HG03135 (cell line): ENCODE data around the gene TLDC2.
"Not testable (repeated sequence)": the region's sequence is repeated elsewhere in the genome, so short reads cannot be mapped to it uniquely, and the experiment has no call there.

Experiments used
- ATAC-seq: cut with Tn5 transposase; IDR thresholded peaks from one replicate; pipeline ENCODE4 v1.9.1; 2021; ENCODE audit warnings: mild to moderate bottlenecking, moderate library complexity; ENCODE audit not compliant: unreplicated experiment

TLDC2 gene

DNA sequence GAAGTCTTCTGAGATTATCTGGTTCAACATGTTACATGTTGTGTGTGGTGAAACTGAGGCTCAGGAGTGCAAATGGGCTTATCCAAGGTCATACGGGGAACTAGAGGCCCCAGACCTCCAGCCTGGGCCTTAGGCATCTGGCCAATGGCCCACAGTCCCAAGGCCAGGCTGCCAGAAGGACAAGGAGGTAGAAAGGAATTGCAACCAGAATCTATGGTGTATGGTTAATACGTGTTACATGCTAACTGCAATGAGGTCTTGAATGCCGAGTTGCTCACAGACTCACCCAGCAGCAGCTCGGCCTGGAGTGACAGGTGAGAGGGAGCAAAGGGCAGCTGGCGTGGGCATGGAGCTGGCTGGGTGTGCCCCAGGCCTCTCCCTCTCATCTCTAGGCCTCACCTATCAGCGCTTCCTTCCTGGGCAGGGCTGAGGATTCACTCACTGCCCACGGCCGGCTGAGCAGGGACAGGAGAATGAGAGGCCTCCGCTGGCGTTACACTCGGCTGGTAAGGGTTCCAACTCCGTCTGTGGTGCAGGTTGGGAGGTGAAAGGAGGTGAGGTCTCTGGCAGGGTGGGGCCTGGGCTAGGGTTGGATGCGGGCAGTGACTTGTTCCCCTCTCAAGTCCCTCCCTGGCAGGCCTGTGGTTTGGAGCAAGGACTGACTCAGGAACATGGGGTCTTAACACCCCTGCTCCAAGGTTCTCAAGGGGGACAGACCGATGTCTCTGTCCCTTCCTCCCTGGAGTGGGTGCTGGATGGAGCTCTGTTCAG is at the start of gene TLDC2:
TSS of gene TLDC2 (plus strand) at position 437 of the 771 bp plus-strand sequence. CDS start at position 474, 37 bp downstream.
- ATAC-seq = no peak

DNA sequence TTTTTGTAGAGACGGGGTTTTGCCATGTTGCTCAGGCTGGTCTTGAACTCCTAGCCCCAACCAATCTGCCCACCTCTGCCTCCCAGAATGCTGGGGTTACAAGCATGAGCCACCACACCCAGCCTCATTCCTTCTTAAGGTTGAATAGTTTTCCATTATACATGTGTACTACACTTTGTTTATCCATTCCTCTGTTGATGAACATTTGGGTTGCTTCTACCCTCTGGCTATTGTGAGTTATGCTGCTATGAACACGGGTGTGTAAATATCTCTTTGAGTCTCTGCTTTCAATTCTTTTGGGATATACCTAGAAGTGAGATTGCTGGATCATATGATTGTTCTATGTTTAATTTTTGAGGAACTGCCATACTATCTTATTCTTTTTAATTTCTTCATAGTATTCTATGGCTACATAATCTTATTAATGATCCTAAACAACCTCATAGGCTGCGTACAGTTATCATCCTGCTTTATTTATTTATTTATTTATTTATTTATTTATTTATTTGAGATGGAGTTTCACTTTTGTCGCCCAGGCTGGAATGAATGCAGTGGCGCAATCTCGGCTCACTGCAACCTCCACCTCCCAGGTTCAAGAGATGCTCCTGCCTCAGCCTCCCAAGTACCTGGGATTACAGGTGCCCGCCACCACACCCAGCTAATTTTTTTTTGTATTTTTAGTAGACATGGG is 49.2 kb upstream of the TLDC2 start:
- ATAC-seq = no peak

DNA sequence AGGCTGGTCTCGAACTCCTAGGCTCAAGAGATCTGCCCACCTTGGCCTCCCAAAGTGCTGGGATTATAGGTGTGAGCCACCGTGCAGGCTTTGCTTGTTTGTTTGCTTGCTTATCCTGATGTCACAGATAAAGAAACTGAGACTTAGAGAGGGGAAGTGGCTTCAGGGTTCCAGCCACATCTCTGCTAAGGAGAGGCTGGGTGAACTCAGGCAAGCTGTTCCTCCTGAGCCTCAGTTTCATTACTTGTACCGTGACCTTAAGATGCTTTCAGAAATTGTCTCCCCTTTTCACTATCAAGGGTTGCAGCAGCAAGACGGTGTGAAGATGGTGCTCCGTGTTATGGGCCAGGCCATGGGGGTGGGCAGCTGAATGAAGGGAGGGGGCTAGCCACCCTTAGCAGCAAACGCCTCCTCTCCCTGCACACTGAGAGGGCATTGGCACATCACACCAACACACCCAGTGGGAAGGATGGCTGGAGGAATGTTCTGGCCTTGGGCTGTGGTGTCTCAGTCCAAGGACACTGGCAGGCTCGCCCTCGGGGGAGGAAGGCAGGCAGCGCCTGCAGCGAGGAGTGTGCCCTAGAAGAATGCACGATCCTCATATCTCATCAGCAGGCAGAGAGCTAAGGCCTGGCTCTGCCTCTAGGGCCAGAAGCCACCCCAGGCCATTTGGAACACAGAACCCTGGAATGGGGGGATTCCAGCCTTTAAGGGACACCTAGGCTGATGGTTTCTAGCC is 48.2 kb upstream of the TLDC2 start:
- ATAC-seq = peak; percentile 79

DNA sequence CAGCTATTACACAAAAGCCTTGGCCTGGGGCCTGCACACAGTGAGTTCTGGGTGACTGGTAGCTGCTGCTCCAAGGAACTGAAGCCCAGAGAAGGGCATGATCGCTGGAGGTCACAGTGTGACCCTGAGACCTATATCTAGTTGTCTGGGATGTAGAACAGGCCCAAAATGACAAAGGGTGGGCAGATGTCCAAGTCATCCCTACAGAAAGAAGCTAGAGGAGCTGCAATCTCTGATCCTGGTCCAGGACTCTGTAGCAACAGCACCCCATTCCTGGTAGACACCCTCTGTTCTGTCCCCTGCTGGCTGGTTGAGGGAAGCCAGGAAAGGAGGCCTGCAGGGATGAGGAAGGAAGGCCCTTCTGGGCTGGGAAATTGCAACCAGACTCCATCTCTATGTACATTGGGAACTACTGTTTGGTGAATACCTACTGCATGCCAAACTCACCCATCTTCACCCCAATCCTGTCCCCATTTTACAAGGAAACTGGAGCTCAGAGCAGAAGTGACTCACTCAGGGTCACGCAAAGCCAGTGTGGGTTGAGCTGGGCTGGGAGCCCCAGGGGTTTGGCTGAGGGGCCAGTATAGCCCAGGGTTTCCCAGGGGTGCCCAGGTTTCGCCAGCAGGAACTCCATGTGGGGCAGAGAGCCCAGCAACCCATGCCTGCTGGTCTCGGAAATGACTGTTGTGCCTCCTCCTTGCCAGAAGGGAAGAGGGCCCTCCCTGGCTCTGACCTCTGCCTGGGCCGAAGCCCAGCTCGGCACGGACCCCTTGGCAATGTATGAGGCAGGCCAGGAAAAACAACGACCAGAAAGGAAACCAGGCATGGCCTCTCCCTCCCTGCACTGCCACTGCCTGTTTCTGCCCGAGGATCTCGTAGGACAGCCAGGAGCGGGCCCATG is 44.9 kb upstream of the TLDC2 start:
- ATAC-seq = no peak

DNA sequence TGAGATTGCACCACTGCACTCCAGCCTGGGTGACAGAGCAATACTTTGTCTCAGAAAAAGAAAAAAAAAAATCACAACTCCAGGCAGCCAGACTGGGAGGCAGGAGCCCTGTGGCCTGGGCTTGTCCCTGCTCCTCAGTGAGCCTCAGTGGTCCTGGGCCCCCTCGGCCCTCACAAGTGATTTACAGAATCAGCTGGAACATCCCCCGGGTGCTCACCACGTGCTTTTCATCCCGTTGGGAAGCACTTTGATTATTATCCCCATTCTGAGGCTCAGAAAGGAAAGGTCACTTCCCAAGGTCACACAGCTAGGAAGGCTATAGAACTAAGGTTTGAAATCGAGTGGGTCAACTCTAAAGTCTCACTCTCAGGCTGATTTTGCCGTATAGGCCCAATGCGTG is 43.1 kb upstream of the TLDC2 start:
- no peak for ATAC-seq

DNA sequence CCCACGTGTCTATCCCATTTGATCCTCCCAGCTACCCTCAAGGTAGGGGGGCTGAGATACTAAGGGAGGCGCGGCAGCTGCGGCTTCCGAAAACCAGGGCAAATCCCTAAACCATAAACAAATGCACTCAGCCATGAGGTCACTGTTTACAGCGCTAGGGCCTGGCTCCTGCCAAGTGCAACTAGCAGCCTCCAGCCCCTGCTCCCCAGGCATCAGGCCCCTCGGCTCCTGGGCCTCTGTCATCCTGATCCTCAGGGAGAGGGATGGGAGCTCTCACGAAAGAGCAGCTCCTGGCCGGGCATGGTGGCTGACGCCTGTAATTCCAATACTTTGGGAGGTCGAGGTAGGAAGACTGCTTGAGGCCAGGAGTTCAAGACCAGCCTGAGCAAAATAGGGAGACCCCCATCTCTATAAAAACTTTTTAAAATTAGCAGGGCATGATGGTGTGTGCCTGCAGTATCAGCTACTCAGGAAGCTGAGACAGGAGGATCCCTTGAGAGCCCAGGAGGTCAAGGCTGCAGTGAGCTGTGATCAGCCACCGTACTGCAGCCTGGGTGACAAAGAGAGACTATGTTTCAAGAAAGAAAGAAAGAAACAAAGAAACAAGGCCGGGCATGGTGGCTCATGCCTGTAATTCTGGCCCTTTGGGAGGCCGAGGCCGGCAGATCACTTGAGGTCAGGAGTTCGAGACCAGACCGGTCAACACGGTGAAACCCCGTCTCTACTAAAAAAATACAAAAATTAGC is 42.5 kb upstream of the TLDC2 start:
- ATAC-seq = no peak

DNA sequence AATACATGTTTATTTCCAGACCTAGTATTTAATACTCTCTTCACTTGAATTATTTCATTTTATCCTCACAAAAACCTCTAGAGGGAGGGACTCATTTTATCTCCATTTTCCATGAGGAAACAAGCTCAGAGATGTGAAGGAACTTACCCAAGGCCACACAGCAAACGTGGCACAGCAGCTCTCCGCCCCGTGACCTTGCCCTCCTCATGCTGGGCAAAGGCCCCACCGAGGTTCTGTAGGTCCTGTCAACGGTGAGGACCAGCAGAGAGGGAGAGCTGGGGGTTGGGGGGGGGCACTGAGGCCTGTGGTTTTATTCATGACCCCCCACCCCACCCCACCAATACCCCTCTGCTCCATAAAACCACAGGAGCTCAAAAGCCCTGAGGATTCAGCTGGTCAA is 40.9 kb upstream of the TLDC2 start:
- ATAC-seq = no peak

DNA sequence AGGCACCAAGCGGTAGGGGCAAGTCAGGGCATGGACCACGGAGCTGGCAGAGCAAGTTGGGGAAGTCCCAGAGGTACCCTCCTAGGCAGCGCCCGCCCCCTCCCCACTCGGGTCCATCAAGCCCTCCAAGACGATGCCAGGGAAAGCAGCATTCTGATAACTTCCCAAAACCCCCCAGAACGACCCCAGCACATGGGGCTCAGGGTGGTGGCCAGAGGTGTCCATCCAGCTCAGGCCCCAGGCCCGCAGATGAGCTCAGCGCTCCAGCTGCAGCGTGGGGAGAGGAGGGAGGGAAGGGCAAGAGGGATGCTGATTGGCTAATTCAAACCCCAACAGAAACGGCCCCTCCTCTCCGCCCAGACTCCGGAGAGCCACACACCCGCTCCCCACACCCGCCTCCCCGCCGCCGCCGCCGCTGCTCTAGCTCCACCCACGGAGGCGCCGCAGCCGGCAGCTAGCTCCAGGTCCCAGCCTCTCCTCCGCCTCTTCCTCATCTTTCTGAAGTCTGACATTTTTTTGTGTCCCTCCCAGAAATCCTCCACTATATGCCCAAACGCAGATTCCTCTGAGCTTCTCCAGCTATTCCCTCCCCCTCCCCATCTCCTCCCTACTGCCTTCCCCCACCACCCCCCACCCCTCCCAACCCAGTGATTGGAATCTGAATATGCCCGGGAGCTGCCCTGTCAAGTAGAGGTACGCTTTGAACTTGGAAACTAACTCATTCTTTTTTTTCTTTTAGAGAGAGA is 40.3 kb upstream of the TLDC2 start:
- ATAC-seq = peak; percentile 84

DNA sequence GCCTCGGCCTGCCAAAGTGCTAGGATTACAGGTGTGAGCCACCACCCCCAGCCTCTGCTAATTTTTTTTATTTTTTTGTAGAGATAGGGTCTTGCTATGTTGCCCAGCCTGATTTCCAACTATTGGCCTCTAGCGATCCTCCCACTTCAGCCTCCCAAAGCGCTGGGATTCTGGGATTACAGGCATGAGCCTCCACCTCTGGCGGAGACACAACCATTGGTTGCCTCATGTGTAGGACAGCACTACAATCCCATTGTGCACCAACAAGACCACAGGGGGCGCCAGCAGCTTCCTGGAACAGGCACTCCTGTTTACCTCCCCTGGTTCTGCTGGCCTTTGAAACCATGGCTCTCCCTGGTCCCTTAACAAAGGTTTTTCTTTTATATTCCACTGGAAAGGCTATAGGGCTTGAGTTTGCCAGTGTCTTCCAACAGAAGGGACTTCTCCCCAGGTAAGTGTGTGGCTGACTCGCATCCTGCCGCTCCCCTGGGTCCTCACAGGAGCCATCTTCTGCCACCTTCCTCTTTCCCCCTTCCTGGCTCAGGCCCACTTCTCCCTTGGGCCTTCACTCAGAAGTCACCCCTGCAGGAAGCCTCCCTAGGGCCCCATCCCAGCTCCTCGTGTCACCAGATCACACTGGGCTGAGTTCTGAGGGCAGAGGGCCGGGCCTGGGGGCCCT is 39.2 kb upstream of the TLDC2 start:
- no peak for ATAC-seq

DNA sequence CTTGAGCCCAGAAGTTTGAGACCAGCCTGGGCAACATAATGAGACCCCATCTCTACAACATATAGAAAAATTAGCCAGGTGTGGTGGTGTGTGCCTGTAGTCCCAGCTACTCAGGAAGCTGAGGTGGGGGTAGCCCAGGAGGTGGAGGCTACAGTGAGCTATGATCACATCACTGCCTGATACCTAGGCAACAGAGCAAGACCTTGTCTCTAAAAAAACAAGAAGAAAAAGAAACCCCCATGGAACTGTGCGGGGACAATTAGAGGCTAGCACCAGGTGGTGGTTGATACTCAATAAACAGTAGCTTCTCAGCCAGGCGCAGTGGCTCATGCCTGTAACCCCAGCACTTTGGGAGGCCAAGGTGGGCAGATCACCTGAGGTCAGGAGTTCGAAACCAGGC is 37.6 kb upstream of the TLDC2 start:
- not testable (repeated sequence) for ATAC-seq

DNA sequence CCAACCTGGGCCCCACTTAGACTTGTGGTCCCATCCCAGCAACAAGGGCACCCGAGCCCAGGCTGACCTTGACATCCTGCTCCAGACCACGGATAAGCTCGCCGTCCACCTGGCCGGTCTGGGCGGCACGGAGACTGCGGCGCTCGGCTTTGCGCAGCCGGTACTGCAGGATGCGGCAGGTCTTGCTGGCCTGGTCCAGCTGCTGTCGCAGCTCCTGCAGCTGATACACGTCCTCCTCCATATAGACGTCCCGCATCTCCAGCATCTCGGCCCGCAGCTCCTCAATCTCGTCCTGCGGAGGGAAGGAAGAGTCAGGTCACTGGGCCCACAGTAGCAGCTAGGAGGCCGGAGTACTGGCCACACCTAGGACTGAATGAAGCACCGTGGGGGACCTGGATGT is 36.8 kb upstream of the TLDC2 start:
- no peak for ATAC-seq

DNA sequence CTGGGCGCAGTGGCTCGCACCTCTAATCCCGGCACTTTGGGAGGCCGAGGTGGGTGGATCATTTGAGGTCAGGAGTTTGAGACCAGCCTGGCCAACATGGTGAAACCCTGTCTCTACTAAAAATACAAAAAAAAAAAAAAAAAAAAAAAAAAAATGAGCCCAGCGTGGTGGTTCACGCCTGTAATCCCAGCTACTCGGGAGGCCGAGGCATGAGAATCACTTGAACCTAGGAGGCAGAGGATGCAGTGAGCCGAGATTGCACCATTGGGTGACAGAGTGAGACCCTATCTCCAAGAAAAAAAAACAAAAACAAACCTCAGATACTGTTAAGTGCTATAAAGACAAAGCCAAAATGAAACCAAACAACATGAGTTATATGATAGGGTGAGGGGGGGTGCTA is 34.9 kb upstream of the TLDC2 start:
- not testable (repeated sequence) for ATAC-seq

DNA sequence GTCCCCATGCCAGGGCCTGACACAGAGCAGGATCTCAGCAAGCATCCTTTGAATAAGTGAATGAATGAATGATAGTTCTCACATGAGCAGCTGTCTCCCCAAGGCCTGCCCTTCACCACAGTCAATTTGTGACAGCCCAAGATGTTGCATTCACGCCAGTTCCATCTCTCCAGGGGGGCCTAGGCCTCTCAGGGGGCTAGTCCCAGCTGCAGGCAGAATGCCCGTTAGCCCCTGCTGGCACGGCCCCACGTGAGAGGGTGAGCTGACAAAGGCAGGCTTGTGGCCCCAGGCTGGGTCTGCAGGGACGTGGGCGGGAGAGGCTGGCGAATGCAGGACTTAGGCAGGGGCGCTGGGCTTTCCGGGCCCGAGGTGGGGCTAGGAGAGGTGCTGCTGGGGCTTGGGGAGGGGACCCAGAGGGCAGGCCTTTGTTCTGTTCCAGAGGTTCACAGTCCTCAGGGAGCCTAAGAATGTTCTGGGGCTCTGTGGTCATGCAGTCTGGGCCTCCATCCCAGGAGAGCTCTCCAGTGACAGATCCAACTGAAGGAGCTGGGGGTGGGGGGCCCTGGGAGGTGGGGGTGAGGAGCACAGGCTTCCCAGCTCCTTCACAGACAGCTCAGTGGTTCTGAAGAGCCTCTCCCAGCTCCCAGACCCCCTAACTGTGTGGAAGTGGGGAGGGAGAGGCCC is 30.5 kb upstream of the TLDC2 start:
- no peak for ATAC-seq

DNA sequence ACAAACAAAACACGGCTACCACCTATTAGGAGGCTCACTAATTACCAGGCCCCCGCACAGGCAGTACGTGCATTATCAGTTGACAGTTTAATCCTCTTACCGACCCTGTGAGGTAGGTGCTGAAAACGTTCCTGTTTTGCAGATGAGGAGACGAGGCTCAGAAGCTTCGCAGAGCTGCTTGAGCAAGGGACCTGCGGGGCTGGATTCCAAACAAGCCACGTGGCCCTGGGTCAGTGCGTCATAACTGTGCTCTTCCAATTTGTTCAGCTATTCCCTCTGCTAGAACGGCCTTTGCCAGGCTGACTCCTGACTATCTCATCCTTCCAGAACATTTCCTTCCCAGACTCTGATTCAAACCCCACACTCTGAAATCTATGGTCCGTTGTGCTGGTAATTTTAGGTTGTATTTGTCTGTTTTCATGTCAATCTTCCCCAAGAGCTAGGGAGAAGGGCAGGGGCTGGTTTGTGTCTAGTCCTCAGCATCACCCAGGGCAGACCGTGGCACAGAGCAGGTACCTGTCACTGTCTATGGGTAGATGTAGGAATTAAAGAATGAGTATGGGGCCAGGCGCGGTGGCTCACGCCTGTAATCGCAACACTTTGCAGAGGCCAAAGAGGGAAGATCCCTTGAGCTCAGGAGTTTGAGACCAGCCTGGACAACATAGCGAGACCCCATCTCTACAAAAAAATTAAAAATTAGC is 28.8 kb upstream of the TLDC2 start:
- no peak for ATAC-seq

DNA sequence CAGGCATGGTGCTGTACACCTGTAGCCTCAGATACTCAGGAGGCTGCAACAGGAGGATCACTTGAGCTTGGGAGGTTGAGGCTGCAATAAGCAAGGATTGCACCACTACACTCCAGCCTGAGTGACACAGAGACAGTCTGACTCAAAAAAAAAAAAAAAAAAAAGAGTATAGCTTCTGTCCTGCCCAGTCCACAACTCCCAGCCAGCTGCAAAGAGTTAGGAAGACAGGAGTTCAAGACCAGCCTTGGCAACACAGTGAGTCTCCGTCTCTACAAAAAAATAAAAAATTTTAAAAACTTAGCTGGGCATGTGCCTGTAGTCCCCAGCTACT is 28.3 kb upstream of the TLDC2 start:
- ATAC-seq = no peak

DNA sequence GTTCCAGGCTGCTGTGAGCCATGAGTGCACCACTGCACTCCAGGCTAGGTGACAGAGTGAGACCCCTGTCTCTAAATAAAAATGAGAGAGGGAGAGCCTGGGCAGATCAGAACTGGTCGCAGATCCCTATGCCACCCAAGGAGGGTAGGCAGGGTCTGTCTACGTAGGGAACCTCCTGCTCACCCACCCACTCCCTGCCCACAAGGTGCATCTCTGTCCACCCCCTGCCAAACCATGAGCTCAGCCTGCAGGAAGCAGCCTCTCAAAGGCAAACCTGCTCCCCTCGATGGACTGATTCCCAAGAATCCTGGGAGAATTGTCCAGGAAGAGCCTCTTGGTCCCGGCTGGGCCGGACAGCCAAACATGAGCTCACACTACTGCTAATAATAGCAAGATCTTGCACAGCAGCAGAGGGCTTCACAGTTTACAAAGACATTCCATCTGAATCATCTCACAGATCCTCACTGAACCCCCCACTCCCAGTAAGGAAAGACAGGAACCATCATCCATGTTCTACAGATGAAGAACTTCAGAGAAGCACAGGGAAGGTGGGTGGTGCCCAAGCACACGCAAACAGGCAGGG is 27.8 kb upstream of the TLDC2 start:
- ATAC-seq = no peak

DNA sequence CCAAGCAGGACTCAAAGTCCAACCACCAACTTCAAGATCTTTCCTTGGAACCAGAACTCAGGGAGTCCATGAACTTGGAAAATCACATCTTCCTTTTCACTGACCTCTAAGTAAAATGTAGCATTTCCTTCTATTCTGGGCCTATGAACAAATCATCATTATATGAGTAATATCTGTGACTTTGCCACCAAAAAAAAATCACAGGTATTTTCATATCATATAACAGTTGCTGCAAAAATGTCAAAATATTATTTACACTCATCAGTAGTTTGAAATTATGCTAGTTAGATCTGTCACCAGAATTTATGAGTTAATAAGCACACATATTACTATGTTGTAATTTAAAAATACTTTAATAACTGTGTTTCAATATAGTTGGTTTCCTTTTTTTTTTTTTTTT is 27.3 kb upstream of the TLDC2 start:
- ATAC-seq = no peak
